Measurements from ENCODE around the gene KIF3C. TPM values are rescaled to one million over a fixed set of nuclear protein-coding genes. Genes with fewer than 3 reads are reported as not detected.

The KIF3C gene
- total RNA-seq, 1 experiment from 2014 or later, result 12.8 TPM

- ATAC-seq, result no peak
- no peaks in the 10 kb centered on the region for H3K4me1 ChIP-seq (ENCODE audit: insufficient read depth, low read length)
- no peaks in the 10 kb centered on the region for H3K9me3 ChIP-seq (ENCODE audit: low read length)
- no peaks in the 10 kb centered on the region for H3K36me3 ChIP-seq (ENCODE audit: low read depth, low read length)
- no peak for TF ChIP-seq EZH2 (IDR thresholded peaks at IDR 0.05; ENCODE audit: low read length, unreplicated experiment)
- no peak for TF ChIP-seq EZH2phosphoT487 (IDR thresholded peaks at IDR 0.05; ENCODE audit: borderline replicate concordance, low read length)
- TF ChIP-seq CTCF (conservative IDR thresholded peaks at IDR 0.05; ENCODE audit: low read depth, low read length), result no peak
- H3K9me2 ChIP-seq (replicated peaks; ENCODE audit: low read length), result no peaks in the 10 kb centered on the region
- no peaks in the 10 kb centered on the region for H3F3A ChIP-seq (ENCODE audit: low read length, unreplicated experiment)
- no peak overlapping the region for H3K27ac ChIP-seq (ENCODE audit: low read length)
- no peak overlapping the region for H2AFZ ChIP-seq (ENCODE audit: low read length)
- DNase-seq, result no peak
- no TSS peak for BruUV-seq (replicated peaks)
- CTCF ChIA-PET, result no interaction called here
- intact Hi-C loops (cut with micrococcal nuclease), result no loop called here
- POLR2A ChIA-PET (ENCODE audit: unreplicated experiment), result no interaction called here
- H3K4me2 ChIP-seq (ENCODE audit: low read length), result no peak overlapping the region
- H4K20me1 ChIP-seq (ENCODE audit: low read length), result no peaks in the 10 kb centered on the region
- H3K79me2 ChIP-seq (ENCODE audit: low read length), result no peaks in the 10 kb centered on the region
- H3K9ac ChIP-seq (ENCODE audit: low read length), result no peak overlapping the region
- H3K4me3 ChIP-seq (ENCODE audit: low read length), result no peak overlapping the region
- no peaks in the 10 kb centered on the region for H3K27me3 ChIP-seq (ENCODE audit: low read length)
These were observed 52.4 kb downstream of the KIF3C start for GRCh38 chr2:25929789-25930473.

DNA sequence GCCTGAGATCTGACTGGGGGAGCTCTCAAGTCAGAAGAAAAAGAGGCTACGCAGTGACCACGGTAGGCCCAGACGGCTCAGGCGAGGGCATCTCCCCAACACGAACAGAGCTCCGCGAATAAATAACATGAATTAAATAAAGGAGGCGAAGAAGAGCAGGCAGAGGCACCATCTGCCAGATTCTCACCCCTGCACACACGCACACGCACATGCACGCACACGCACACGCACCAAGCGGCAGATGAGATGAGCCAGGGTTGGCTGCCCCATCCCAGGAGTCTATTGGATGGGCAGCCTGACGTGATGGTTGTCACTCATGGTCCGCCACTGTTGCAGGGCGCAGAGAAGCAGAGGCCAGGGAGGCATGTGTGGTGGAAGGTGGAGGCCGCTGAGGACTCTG is 53.6 kb downstream of the KIF3C start:
- CTCF ChIA-PET, result interaction anchor here (0.5 kb wide), 1 partner anchor 9 kb away, joined by 4 read pairs; no protein-coding TSS in a partner anchor
- no TSS peak for BruUV-seq (replicated peaks)
- no peaks in the 10 kb centered on the region for H3K9me2 ChIP-seq (replicated peaks; ENCODE audit: low read length)

More for the DNA sequence above, 53.6 kb downstream of the KIF3C start:
- no peaks in the 10 kb centered on the region for H4K20me1 ChIP-seq (ENCODE audit: low read length)
- intact Hi-C loops (cut with micrococcal nuclease), result no loop called here
- TF ChIP-seq CTCF (conservative IDR thresholded peaks at IDR 0.05; ENCODE audit: low read depth, low read length) (no peak), EZH2 (IDR thresholded peaks at IDR 0.05; ENCODE audit: low read length, unreplicated experiment) (no peak), EZH2phosphoT487 (IDR thresholded peaks at IDR 0.05; ENCODE audit: borderline replicate concordance, low read length) (no peak)
- POLR2A ChIA-PET (ENCODE audit: unreplicated experiment), result no interaction called here
- no peak overlapping the region for H3K27ac ChIP-seq (ENCODE audit: low read length)
- no peaks in the 10 kb centered on the region for H3F3A ChIP-seq (ENCODE audit: low read length, unreplicated experiment)
- no peaks in the 10 kb centered on the region for H3K4me1 ChIP-seq (ENCODE audit: insufficient read depth, low read length)
- no peak overlapping the region for H2AFZ ChIP-seq (ENCODE audit: low read length)
- no peaks in the 10 kb centered on the region for H3K9me3 ChIP-seq (ENCODE audit: low read length)
- no peak overlapping the region for H3K4me3 ChIP-seq (ENCODE audit: low read length)
- H3K79me2 ChIP-seq (ENCODE audit: low read length), result no peaks in the 10 kb centered on the region
- no peak for ATAC-seq
- DNase-seq, result no peak
- no peaks in the 10 kb centered on the region for H3K36me3 ChIP-seq (ENCODE audit: low read depth, low read length)
- H3K27me3 ChIP-seq (ENCODE audit: low read length), result no peaks in the 10 kb centered on the region
- no peak overlapping the region for H3K9ac ChIP-seq (ENCODE audit: low read length)
- H3K4me2 ChIP-seq (ENCODE audit: low read length), result no peak overlapping the region

Data from PC-3 (cell line).